TTC549 (cell line): Measurements from ENCODE around the gene THAP8.

Source experiments
- FAIRE-seq: peaks from 2 replicates; lab custom pipeline; 2012; peaks lifted over from hg19 to GRCh38; lab: Jason Lieb, UNC

Gene THAP8

DNA sequence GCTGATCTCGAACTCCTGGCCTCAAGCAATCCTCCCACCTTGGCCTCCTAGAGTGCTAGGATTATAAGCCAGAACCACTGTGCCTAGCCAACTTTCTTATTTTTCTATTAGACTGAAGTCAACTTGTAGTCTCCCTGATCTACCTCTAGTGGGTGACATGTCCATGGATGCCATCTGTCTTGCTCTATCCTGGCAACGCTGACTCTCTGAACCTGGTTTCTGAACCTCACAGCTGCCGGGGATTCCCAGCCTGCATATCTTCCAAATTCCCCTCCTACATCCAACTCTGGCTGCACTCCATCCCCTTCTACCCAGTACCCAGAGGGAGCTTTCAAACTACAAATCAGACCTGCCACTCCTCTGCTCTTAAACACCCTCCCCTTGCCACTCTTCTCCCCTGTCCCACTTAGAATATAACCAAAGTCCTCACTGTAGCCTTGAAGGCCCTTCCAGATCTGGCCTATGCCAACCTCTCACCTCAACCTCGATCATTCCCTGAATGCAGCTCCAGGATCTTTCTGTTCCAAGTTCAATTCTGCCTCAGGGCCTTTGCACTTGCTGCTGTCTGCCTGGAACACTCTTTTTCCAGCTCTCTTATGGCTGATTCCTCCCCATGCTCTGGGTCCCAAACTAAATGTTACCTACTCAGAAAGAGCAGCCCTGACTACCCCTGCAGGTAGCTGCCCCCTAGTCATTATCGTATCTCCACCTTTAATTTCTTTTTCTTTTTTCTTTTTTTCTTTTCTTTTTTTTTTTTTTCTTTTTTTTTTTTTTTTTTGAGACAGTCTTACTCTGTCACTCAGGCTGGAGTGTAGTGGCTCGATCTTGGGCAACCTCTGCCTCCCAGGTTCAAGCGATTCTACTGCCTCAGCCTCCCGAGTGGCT, 23.6 kb downstream of the THAP8 start:
- FAIRE-seq = no peak

- no peak for FAIRE-seq
These were observed 25.6 kb downstream of the THAP8 start for GRCh38 chr19:36028313-36029041.

DNA sequence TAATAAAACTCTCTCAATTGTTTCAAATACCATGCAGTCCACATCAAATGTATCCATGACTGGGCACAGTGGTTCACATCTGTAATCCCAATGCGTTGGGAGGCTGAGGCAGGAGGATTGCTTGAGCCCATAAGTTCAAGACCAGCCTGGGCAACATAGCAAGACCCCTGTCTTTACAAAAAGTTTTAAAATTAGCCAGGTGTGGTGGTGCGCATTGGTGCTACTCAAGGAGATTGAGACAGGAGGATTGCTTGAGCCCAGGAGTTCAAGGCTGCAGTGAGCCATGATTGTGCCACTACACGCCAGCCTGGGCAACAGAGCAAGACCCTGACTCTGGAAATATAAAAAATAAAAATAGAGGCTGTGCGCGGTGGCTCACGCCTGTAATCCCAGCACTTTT, 26.4 kb downstream of the THAP8 start:
- FAIRE-seq = no peak

GRCh38 chr19:36026091-36026876, 27.8 kb downstream of the THAP8 start:
- FAIRE-seq = no peak

GRCh38 chr19:36025541-36025940, 28.5 kb downstream of the THAP8 start:
- FAIRE-seq = no peak

DNA sequence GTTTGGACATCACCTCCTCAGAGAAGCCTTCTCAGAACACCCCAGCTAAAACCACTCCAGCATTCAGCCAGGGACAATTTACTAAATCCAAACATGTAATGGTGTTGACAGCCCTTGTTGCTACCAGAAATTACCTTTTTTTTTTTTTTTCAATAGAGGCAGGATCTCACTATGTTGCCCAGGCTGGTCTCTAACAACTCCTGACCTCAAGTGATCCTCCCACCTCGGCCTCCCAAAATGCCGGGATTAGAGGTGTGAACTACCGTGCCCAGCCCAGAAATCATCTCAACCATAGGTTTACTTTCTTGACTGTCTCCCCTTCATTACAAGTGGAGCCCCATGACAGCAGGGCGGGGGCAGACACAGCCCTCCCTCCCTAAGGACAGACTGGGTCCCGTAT, 30.7 kb downstream of the THAP8 start:
- no peak for FAIRE-seq

GRCh38 chr19:36019061-36019670, 34.9 kb downstream of the THAP8 start:
- FAIRE-seq = no peak

DNA sequence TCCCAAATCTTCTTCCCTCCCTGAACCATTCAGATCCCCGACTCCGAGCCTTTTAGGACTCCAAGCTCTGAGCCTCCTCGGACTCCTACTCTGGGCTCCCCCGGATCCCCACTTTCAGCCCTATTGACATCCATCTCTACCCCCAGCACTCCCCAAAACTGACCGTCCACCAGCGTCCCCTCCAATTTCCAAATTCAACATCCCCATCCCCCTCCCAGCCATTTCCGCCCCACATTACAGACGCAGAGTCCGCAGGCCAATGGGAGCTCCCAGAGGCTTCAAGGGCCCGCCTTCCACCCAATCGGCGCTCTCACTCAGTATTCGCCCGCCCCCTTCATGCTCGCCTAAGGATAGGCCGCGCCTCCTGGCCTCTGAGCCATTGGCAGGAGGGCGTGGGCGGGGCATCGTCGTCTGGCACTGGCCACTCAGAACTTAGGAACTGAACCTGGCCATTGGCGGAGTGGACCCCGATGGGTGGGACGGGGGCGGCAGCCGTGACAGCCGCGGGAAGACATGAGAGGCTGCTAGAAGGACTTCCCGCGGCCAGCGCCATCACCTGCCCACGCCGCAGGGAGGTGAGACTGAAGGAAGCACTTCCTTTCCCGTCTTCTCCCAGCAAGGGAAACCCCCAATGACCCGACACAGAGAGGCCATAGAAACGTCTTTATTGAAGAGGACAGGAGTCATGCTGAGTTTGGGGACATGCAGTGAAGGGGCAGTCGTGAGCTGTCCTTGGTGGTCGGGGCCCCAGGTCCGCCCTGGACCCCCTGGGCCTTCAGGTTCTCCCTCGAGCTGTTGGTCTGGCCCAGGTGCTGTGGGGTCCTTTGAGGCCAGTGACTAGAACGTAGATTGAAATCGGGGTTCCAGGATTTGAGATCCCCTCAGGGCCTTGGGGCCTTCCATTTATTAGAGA, 39.8 kb downstream of the THAP8 start, which contains the start of gene ALKBH6:
ALKBH6 (minus strand) TSS at position 202 of the 913 bp plus-strand sequence. CDS start 816 bp downstream, outside the sequence.
- peak; percentile 98 for FAIRE-seq

DNA sequence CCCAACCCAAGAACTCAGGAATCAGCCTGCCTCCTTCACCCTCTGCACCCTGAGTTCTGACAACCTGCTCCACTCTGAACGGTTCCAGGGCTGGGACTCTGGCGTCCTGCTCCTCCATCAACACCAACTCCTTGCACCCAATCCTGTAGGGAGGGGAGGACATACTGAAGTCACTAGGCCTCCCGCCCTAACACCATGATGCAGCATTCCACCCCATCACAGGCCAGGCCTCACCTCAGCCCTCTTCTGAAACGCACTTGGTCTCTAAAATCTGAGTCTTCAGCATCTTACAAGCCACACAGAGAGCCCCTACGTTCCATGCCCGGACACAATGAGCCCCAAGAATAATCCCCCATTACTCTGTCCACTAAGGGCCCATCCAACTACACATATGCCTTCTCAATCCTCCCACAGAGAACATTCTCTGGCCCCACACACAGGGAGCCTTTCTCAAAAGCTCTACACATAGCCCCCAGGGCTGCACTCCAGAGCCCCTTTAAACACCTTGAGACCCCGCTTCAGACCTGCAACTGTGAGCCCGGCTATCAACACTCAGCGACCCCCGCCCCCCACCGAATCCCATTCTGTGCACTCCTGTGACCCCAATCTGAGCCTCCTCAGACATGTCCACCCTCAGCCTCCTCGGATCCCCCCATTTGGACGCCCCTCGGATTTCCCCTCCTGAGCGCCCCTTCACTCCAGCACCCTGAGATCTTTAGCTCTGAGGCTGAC, 40.6 kb downstream of the THAP8 start:
- no peak for FAIRE-seq

- FAIRE-seq = no peak
These were observed 43.7 kb downstream of the THAP8 start for GRCh38 chr19:36010402-36010801.

DNA sequence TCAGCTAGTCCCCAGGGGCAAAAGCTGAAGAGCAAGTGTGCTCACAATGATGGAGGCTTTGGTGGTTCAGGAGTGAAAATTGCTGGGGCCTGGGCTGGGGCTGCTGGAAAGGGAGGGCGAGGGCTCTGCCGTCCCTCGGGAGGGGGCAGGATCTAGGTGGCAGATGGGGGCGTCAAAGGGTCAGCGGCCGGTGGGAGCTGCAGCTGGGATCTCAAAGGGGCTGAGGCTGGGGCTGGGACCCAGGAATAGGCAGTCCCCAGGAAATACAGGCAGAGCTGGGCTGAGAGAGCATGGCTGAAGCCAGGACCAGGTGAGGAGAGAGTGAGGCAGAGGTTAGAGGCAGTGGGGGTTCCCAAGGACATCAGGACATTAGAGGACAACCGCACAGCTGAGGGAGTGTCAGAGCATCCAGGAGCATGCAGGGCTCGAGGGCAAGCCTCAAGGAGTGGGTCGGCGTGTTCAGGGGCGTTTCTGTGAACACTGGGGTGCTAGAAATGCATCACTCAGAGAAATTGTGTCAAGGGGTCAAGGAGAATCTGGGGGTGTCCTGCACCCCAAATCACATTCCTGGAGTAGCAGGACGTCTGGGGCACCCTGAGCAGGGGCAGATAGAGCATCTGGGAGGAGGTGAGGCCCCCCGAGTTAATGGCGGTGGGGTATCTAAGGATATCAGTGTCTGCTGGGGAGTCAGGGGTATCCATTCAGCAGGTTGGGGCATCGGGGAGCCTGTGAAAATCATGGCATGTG, 44.3 kb downstream of the THAP8 start:
- no peak for FAIRE-seq

DNA sequence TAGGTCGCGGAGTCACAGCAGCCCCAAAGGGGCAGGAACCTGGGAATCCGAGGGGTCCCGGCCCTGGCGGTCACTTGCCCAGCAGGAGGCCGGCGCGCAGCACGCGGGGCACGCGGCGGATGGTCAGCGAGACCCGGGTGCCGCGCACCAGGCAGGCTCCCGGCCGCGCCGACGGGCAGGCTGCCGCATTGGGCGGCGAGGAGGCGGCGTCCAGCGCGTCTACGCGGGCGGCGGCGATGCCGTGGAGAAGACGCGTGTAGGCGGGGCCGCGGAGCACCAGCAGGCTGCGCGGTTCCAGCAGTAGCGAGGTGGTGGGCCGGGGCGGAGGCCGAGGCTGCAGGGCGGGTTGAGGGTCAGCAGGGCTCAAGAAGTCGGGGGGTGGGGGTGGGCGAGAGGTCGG, 44.9 kb downstream of the THAP8 start:
- FAIRE-seq = no peak

DNA sequence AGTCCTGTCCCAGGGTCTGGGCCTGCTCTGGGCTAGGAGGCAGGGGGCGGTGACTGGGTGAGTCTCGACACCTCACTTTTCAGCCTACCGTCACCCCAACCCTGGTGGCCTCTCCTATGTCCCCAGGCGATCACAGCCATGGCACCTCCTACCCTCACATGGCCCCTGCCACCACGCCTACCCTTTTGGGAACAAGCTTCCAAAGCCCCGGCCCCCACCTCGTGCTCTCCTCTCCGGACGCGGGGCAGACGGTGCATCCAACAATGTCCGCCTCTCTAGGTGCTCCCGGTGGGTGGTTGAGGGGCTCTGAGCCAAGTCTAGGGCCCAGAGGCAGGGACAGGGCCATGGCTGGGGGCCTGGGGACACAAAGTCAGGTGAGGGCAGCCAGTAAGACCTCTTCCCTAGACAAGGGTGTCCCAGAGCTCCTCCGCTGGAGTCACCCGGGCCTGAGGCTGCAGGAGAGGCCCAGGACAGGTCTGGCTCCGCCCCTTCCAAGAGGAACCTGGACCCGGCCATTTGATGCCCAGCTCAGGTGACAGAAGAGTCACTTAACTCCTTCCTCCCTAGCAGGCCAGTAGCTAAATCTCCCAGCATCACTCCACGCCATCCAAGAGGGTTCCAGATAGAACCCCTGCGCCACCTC, 45.6 kb downstream of the THAP8 start, which contains the start of gene SYNE4:
SYNE4 (minus strand) TSS at position 478 of the 643 bp plus-strand sequence; CDS start at position 346, 132 bp downstream.
- no peak for FAIRE-seq

DNA sequence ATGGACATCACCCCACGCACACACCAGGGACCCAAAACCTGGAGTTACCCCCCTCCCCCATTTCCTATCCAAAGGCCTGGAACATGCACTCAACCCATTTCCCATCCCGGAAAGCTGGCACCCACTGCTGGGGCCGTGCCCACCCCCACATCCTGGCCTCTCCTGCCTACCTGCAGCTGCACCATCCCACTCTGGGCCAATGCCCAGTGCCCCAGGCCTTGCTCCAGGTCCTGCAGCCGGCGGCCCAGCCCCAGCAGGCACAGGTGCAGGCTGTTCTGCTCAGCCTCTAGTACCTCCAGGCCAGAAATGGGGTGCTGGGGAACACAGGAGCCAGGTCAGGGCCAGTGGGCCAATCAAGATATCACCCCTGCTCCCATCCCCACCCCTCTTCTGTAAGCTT, 47.1 kb downstream of the THAP8 start:
- no peak for FAIRE-seq

DNA sequence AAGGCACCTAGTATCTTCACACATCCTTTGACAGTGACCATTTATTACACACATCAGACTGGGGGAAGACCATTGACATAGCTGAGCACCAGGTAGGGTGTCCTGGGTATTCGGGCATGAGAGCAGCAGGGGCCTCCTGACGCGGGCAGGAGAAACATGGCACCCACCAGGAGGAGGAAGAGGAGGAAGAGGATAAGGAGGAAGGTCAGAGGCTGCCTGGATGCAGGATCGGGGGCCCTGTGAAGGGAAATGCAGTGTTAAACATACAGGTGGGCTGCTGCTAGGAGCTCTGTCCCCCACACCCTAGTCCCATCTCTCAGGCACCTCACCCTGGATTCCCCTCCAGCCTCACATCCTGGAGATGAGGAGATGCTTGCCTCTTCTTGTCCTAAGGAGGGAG, 50.8 kb downstream of the THAP8 start:
- FAIRE-seq = no peak

DNA sequence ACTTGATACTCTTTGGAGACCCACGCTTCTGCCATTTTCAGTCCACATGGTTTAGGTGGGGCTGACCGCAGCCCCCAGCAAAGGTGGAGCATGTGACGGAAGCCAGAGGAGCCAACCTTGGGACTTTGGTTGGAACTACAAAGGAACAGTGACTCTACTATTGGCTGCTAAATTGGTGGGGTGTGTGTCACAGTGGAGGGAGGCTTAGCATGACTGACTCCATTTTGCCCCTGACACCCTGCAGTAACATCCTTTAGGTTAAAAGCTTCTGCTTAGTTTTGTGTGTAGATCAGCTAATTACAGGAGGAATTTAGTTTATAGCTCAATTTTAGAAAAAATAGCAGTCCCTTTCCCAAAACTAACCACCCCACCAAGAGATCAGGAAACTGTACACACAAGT, 52.5 kb downstream of the THAP8 start:
- FAIRE-seq = no peak

DNA sequence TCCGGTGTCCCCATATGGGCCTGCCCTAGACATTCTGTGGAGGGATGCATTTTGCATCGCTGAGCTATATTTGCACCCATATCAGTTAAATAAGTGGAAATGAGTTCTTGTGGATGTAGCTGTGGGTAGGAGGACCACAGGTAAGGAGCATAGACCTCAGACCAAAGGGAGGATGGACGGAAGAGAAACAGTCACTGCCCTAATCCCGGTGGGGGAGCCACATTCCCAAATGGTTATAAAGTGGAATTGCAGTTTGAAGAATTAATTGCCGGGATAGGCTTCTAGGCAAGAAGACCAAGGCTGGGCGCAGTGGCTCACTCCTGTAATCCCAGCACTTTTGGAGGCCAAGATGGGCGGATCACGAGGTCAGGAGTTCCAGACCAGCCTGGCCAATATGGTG, 57.3 kb downstream of the THAP8 start:
- FAIRE-seq = no peak

- peak; percentile 72 for FAIRE-seq
These were observed 58.8 kb downstream of the THAP8 start, which contains the start of gene SDHAF1 for GRCh38 chr19:35995048-35995993. TSS of gene SDHAF1 (plus strand) at chr19:35995188. CDS start at chr19:35995275, 87 bp downstream.
